DMS79 treated with DMSO at 0.1 percent for 48 hours (cell line): ENCODE data around the gene BCAS3.

ENCODE experiments used
- DNase-seq: peaks from one replicate; lab custom pipeline; 2025; lab: John Stamatoyannopoulos, UW

BCAS3 gene

GRCh38 chr17:61157246-61157886 lies 479.7 kb downstream of the BCAS3 start:
- peak; percentile 50 for DNase-seq

GRCh38 chr17:61158376-61158775 lies 480.7 kb downstream of the BCAS3 start:
- no peak for DNase-seq

GRCh38 chr17:61159221-61159814 lies 481.7 kb downstream of the BCAS3 start:
- DNase-seq: no peak

GRCh38 chr17:61160204-61160603 lies 482.6 kb downstream of the BCAS3 start:
- no peak for DNase-seq

GRCh38 chr17:61160789-61161445 lies 483.3 kb downstream of the BCAS3 start:
- DNase-seq: no peak

GRCh38 chr17:61161615-61162134 lies 484.0 kb downstream of the BCAS3 start:
- no peak for DNase-seq

- DNase-seq: no peak
These were observed 486.9 kb downstream of the BCAS3 start for GRCh38 chr17:61164517-61164916.

- DNase-seq: no peak
These were observed 489.4 kb downstream of the BCAS3 start for GRCh38 chr17:61167075-61167474.

- no peak for DNase-seq
These were observed 490.9 kb downstream of the BCAS3 start for GRCh38 chr17:61168506-61168905.

GRCh38 chr17:61174310-61174709 lies 496.7 kb downstream of the BCAS3 start:
- no peak for DNase-seq

- no peak for DNase-seq
These were observed 497.9 kb downstream of the BCAS3 start for GRCh38 chr17:61175298-61176142.

- DNase-seq: no peak
These were observed 499.7 kb downstream of the BCAS3 start for GRCh38 chr17:61177351-61177750.

GRCh38 chr17:61178284-61178683 lies 500.6 kb downstream of the BCAS3 start:
- DNase-seq: no peak

GRCh38 chr17:61179380-61179806 lies 501.7 kb downstream of the BCAS3 start:
- DNase-seq: no peak

GRCh38 chr17:61183793-61184192 lies 506.1 kb downstream of the BCAS3 start:
- no peak for DNase-seq

GRCh38 chr17:61185385-61185784 lies 507.7 kb downstream of the BCAS3 start:
- no peak for DNase-seq

GRCh38 chr17:61187038-61187437 lies 509.4 kb downstream of the BCAS3 start:
- no peak for DNase-seq

GRCh38 chr17:61188081-61188480 lies 510.4 kb downstream of the BCAS3 start:
- DNase-seq: no peak

- DNase-seq: no peak
These were observed 512.3 kb downstream of the BCAS3 start for GRCh38 chr17:61189968-61190367.

- DNase-seq: no peak
These were observed 518.7 kb downstream of the BCAS3 start for GRCh38 chr17:61196302-61196704.

- no peak for DNase-seq
These were observed 519.1 kb downstream of the BCAS3 start for GRCh38 chr17:61196799-61197198.
